Stimulated activated CD4-positive, alpha-beta T cell treated with anti-CD3 and anti-CD28 coated beads, Interleukin-1b, Interleukin-23, amount 100 ng/mL, for 24 hours (primary cell): ENCODE measurements around the gene INPP4B.

Experiments used
- DNase-seq, 4 experiments: peaks; one replicate each; pipeline ENCODE4 v3.0.0-alpha.2; 2020; ENCODE audit warnings: low read depth in 4 of 4, low spot score in 1 of 4

The INPP4B gene

DNA sequence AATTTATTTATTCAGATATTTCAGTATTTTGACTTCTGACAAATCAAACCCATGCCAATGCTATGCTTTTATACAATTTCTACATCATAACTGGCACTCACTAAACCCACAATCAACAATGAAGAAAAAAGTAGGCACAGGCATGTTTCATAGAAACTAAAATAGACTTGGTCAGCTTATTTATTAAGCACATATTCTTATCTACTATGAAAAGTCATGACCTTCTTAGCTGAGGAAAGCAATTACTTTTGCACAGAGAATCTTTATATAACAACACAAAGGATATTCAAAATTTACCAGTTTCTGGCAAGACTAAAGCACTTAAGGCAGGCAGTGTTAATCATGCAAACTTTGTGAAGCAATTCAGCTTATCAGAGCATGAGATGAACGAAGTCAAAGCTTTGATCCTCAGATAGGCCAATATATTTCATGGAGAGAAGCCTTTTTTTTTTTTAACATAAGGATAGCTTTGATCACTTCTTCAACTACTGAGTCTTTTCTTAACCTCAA, 490.6 kb downstream of the INPP4B start:
- DNase-seq = no peak

GRCh38 chr4:142354794-142355420, 491.2 kb downstream of the INPP4B start:
- no peak for DNase-seq

GRCh38 chr4:142354041-142354440, 492.1 kb downstream of the INPP4B start:
- no peak for DNase-seq

DNA sequence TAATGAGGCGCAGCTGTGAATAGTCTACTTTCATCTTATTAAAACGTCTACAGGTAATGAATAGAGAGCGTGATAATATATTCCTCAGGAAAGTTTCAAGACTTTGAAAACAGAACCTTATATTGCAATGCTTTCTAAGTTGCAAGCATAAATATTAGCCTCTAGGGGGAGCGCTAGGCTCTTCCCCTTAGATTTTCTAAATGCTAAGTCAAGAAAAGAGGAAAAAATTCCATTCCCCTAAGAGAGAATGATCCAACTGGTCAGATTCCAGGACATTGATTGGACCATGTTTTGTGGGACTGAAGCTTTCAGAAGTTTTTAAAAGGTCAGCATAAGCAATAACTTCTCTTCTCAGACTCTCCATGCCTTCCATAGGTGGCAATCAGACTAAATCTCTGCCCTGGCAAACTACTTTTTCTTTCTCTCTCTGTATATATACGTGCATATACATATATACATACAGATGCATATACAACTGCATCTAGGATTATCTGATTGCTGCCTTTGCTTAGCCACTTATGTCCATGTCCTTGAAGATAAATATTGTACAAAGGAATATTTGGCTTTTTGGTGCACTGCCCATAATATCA, 492.9 kb downstream of the INPP4B start:
- DNase-seq = no peak

GRCh38 chr4:142352712-142353111, 493.4 kb downstream of the INPP4B start:
- DNase-seq = no peak

- no peak for DNase-seq
These were observed 494.1 kb downstream of the INPP4B start for GRCh38 chr4:142351958-142352357.

DNA sequence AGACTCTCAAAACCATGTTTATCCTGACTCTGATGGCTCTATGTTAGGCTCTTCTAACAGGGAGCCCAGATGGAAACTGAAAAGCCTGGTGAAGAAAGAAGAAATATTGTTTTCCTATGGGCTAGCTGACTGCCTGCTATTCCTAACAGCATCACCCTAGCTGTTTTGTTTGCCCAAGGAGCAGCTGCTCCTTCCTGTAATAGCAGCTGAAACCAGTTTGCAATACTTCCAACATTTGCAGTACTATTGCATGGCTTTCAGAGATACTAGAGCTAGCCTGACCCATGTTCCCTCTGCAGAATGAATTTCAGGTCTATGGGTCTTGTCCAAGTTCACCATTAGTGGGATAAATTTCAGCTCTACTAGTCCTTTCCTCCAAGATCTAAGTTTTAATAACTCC, 495.2 kb downstream of the INPP4B start:
- no peak for DNase-seq

DNA sequence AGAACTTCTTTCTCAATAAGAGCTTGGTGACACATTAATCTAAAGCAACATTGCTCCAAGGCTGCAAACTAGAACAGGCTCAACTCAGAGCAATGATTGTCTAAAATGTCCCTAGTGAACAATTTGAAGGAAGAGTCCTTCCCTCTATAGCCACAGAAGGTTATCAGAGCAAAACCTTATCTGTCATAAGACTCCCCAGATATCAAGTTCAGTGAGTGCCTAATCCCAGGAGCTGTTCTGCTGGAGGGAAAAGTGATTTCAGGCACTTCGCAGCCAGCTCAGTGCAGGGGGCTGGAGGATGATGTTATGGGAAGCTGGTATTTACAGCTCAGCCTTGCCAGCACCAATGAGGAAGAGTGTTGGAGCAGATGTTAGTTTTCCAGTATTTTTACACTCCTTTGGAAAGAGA, 497.5 kb downstream of the INPP4B start:
- DNase-seq = no peak

DNA sequence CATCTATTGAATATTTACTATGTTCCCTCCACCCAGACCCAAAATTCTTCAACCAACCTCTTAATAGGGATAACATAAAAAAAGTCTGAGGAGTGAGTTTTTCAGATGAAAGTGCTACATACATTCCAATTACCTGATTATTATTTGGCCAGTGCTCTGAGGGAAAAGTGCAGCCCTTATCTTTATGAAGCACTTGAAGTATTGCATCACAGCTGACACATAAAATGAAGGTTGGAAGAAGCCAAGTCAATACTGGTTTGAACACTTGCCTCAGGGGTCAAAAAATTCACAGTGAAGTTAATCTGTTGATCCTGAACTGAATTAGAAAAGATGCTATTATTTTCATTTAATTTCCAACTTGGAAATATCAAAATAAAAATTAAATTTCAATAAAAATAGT, 498.9 kb downstream of the INPP4B start:
- DNase-seq = no peak

DNA sequence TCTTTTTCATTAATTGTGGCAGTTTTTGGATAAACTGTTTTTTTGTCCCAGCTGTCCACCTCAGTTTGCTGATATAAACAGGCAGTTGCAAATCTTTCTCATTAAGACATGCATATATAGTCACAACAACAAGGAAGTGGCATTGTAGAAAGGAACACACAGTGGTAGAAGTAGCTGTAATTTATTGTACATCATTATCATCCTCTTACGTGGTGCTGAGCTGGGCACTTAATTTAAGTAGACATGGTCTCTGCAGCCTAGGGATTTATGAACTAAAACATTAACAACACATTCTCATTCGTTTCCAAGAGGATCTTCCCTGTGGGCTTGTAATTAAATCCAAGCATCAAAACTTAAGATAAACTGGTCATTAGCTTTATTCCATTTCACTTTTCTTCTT, 500.2 kb downstream of the INPP4B start:
- no peak for DNase-seq

DNA sequence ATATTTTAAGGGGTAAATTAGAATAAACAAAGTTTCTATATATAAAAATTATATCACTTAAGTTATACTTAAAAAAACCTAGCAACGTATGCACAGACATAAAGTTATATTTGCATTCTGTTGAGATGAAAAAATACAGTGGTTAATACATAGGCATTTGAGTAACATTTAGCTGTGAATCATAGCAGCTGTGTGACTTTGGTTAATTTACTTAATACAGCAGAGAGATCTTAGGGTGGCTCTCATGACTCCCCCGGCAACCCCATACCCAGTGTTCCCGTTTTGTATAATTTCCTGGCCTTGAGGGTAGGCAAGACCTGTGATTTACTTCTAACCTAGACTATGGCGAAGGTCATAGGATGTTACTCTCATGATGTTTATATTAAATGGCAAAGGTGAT, 504.8 kb downstream of the INPP4B start:
- no peak for DNase-seq

DNA sequence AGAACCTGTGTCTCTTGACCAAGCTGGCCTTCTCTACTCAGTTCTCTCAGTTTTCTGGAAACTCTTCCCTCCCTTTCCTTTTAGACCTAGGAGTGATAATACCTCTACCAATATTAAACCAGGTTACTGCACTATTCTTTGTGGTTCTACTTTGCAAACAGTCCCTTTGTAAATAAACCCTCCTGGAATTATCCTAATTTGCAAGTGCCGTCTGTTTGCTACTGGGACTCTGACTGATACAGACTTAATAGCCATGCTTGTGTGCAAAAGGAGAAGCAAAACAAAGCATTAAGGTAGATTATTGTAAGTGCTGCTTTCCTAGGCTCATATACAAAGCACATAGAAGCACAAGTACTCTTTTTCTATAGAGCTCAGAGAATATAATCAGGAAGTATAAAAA, 507.0 kb downstream of the INPP4B start:
- no peak for DNase-seq

DNA sequence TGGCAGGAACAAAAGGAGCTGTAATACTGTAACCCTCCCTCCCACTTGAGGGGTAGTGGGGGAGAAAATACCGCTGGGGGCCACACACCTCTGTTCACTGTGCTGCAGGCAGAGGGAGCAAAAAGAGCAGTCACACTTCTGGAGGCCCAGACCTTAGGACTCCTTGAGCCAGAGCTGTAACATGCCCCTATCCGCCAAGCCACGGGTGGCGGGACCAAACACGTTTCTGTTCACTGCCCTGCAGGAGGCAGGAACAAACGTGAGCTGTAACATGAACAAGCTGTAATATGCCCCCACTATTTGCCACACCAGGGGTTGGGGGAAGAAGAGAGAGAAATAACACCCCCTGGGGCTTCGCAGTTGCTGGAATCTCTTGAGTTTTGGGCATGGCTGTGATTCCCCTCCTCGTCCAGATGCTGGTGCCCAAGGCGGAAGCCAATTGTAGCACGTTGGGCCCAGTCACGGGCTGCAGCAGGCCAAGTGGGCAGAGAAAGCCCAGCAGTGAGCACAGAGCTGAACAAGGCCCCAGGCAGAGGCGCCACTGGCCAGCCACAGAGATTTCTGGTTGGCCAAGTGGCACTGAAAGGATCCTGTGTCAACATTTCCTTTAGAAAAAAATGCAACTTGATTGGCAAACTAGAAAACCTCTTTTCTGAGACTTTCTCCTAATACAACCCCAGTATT, 509.7 kb downstream of the INPP4B start:
- DNase-seq = no peak

- DNase-seq = no peak
These were observed 511.2 kb downstream of the INPP4B start for GRCh38 chr4:142334931-142335330.

DNA sequence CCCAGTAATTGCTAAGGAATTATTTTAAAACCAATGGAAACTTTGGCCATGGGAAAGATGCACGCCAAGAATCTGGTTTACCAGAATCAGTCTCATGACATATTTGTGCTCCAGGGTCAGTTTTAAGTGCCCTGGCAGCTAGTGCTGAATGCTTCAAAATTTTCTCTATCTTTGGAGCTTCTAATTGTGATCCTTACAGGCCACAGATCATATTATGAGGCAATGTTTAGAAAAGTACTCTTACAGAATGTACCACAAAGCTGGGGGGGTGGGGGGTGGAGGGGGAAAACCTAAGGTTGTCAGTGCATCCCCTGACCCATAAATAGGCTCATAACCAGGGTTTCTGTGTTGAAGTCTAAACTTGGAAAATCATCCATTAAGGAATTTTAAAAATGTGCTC, 514.5 kb downstream of the INPP4B start:
- DNase-seq = no peak

DNA sequence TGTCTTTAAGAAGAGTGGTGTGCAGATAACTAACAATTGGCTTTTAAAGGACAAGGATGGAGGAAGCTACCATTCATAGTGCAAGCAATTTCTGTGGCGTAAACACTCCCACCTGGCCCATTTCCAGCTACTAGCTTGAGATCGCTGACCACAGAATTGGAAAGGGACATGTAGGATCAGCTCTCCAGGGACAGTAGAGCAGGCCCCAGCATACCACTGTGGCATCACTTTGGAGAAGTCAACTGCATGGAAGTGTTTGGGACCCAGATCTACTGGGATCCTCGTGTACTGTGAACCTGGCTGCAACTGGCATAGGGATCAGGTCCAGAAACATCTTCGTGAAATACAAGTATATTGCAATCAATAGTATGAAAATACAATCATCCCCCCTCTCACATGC, 515.0 kb downstream of the INPP4B start:
- DNase-seq = no peak

- DNase-seq = no peak
These were observed 515.8 kb downstream of the INPP4B start for GRCh38 chr4:142330311-142330710.

DNA sequence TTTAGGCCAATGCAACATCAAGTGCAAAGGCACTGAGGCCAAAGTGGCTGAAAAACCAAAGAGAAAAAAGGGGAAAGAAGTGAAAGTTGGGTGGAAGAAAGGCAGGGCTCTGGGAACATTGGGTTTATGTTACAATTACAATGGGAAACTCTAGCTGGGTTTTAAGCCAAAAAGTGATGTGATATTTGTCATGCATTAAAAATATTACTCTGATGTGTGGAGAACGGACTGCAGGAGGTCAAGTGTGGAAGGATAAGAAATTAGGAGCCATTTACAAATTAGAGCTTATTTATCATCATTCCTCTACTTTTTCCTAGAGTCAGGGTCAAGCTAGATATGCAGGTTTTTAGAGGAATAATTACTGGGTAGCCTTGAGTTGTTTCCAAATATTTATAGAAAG, 516.8 kb downstream of the INPP4B start:
- DNase-seq = no peak

GRCh38 chr4:142326181-142326580, 519.9 kb downstream of the INPP4B start:
- no peak for DNase-seq

DNA sequence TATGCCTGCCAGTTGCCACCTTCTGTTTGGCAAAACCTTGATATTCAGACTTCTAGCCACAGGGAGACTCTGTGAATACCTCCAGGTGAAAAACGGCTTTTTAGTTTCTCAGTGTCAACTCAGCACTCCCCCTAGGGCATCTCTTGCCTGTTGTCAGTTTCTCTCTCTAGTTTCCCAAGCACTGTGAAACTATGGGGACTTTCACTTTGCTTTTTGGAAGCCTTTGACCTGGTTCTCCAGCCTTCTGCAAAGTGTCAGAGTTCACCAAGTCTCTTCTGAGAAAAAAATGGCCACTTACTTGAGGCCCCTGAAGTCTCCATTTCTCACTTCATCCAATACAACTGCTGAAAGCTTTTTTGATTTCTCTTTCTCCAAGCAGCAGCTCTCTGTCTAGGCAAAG, 521.5 kb downstream of the INPP4B start:
- DNase-seq = no peak

- DNase-seq = no peak
These were observed 523.1 kb downstream of the INPP4B start for GRCh38 chr4:142322996-142323395.

- no peak for DNase-seq
These were observed 527.8 kb downstream of the INPP4B start for GRCh38 chr4:142318280-142318679.

DNA sequence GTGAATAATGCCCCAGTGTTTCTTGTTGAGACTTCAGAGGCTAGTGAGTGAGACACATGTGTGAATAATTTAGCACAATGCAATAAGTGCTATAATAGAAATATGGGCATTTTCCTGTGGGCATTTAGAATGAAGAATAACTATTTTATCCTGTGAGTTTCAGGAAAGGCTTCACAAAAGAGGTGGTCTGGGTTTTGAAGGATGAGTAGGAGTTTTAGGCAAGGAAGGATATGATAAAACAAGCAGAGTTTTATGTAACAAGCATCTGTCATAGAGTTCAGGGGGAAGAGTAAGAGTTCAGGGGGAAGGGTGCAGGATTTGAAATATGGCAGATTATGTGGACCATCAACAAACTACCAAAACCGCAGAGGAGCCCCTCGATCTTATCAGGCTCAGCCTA, 529.2 kb downstream of the INPP4B start:
- DNase-seq = no peak
